ENCODE data around the gene GUCY1B1. TPM values are rescaled to one million over a fixed set of nuclear protein-coding genes. Genes with fewer than 3 reads are reported as not detected.

Gene GUCY1B1
- total RNA-seq (2022) (0.34 TPM in 1 of 2 replicates, not detected in the other), Bru-seq, nascent RNA (percentile 22 among the genes with signal in this experiment), BruChase-seq, experiment 1, labeled RNA remaining after a 6-hour chase (percentile 16 among the genes with signal in this experiment), BruChase-seq, experiment 2, labeled RNA remaining after a 2-hour chase (percentile 16 among the genes with signal in this experiment)
- long read RNA-seq: 0 reads

GRCh38 chr4:155758481-155759371 lies at the start of gene GUCY1B1:
Gene GUCY1B1, plus strand, starts transcription at chr4:155759021. Its CDS starts 120 bp downstream, at chr4:155759141.
- TF ChIP-seq CTCF (IDR thresholded peaks at IDR 0.05; ENCODE audit: unreplicated experiment): peak; percentile 15
- H3K36me3 Mint-ChIP-seq (ENCODE audit: insufficient read depth, unreplicated experiment): no peaks in the 10 kb centered on the region
- no peak within 1 kb of the TSS for H3K27ac Mint-ChIP-seq (ENCODE audit: low read depth, unreplicated experiment)
- no TSS peak for BruUV-seq (replicated peaks)
- intact Hi-C loops (cut with micrococcal nuclease): no loop called here
- CTCF ChIA-PET: interaction anchor here (0.5 to 1.5 kb wide), 10 partner anchors 11 to 368 kb away, joined by 3 to 5 read pairs (median 3); no protein-coding TSS in a partner anchor
- H3K9me3 Mint-ChIP-seq (ENCODE audit: unreplicated experiment): peaks cover 6% of the 10 kb centered on the region
- peak; percentile 93 for DNase-seq (ENCODE audit: unreplicated experiment)
- H3K27me3 Mint-ChIP-seq (ENCODE audit: insufficient read depth, unreplicated experiment): no peaks in the 10 kb centered on the region
- POLR2A ChIA-PET: interaction anchor here (0.9 to 1.1 kb wide), 2 partner anchors 9 to 14 kb away, joined by 3 to 4 read pairs; no protein-coding TSS in a partner anchor
- H3K4me1 Mint-ChIP-seq (ENCODE audit: insufficient read depth, unreplicated experiment): no peaks in the 10 kb centered on the region
- peak within 1 kb of the TSS; percentile 67 for H3K4me3 Mint-ChIP-seq (ENCODE audit: unreplicated experiment)

- no TSS peak for BruUV-seq (replicated peaks)
- intact Hi-C loops (cut with micrococcal nuclease): no loop called here
- POLR2A ChIA-PET: interaction anchor here (0.6 kb wide), 1 partner anchor 28 kb away, joined by 3 read pairs; no protein-coding TSS in a partner anchor
Measured at GRCh38 chr4:155709918-155710317, 48.9 kb upstream of the GUCY1B1 start.

GRCh38 chr4:155711556-155711955 lies 47.3 kb upstream of the GUCY1B1 start:
- ChIA-PET POLR2A (interaction anchor here (0.6 kb wide), 1 partner anchor 236 kb away, joined by 3 read pairs; no protein-coding TSS in a partner anchor), CTCF (interaction anchor here (0.6 kb wide), 1 partner anchor 60 kb away, joined by 4 read pairs; no protein-coding TSS in a partner anchor)
- Mint-ChIP-seq H3K27me3 (ENCODE audit: insufficient read depth, unreplicated experiment) (no peaks in the 10 kb centered on the region), H3K27ac (ENCODE audit: low read depth, unreplicated experiment) (no peak overlapping the region), H3K4me3 (ENCODE audit: unreplicated experiment) (no peak overlapping the region), H3K4me1 (ENCODE audit: insufficient read depth, unreplicated experiment) (no peaks in the 10 kb centered on the region), H3K36me3 (ENCODE audit: insufficient read depth, unreplicated experiment) (no peaks in the 10 kb centered on the region), H3K9me3 (ENCODE audit: unreplicated experiment) (no peaks in the 10 kb centered on the region)
- no peak for DNase-seq (ENCODE audit: unreplicated experiment)
- intact Hi-C loops (cut with micrococcal nuclease): no loop called here
- no peak for TF ChIP-seq CTCF (IDR thresholded peaks at IDR 0.05; ENCODE audit: unreplicated experiment)
- BruUV-seq (replicated peaks): no TSS peak

More at GRCh38 chr4:155709918-155710317, 48.9 kb upstream of the GUCY1B1 start:
- Mint-ChIP-seq H3K4me3 (ENCODE audit: unreplicated experiment) (no peak overlapping the region), H3K9me3 (ENCODE audit: unreplicated experiment) (no peaks in the 10 kb centered on the region), H3K27ac (ENCODE audit: low read depth, unreplicated experiment) (no peak overlapping the region), H3K36me3 (ENCODE audit: insufficient read depth, unreplicated experiment) (no peaks in the 10 kb centered on the region), H3K4me1 (ENCODE audit: insufficient read depth, unreplicated experiment) (no peaks in the 10 kb centered on the region), H3K27me3 (ENCODE audit: insufficient read depth, unreplicated experiment) (no peaks in the 10 kb centered on the region)
- CTCF ChIA-PET: no interaction called here
- TF ChIP-seq CTCF (IDR thresholded peaks at IDR 0.05; ENCODE audit: unreplicated experiment): no peak
- DNase-seq (ENCODE audit: unreplicated experiment): no peak

GRCh38 chr4:155712846-155713245 lies 46.0 kb upstream of the GUCY1B1 start:
- CTCF ChIA-PET: no interaction called here
- no peak for DNase-seq (ENCODE audit: unreplicated experiment)
- no peak for TF ChIP-seq CTCF (IDR thresholded peaks at IDR 0.05; ENCODE audit: unreplicated experiment)
- Mint-ChIP-seq H3K27ac (ENCODE audit: low read depth, unreplicated experiment) (no peak overlapping the region), H3K36me3 (ENCODE audit: insufficient read depth, unreplicated experiment) (no peaks in the 10 kb centered on the region), H3K9me3 (ENCODE audit: unreplicated experiment) (no peaks in the 10 kb centered on the region), H3K4me1 (ENCODE audit: insufficient read depth, unreplicated experiment) (no peaks in the 10 kb centered on the region), H3K4me3 (ENCODE audit: unreplicated experiment) (no peak overlapping the region), H3K27me3 (ENCODE audit: insufficient read depth, unreplicated experiment) (no peaks in the 10 kb centered on the region)
- intact Hi-C loops (cut with micrococcal nuclease): no loop called here
- POLR2A ChIA-PET: no interaction called here
- no TSS peak for BruUV-seq (replicated peaks)
